MG63 (cell line): ENCODE measurements around the gene YJU2. TPM values are rescaled to one million over a fixed set of nuclear protein-coding genes. Genes with fewer than 3 reads are reported as not detected.

Experiments used
- DNase-seq: peaks from one replicate; pipeline ENCODE4 v3.0.0-alpha.2; 2020
- H3K27me3 ChIP-seq: fragments of 250-450 bp; sonication (Bioruptor Pico); 2 replicates; pipeline ENCODE4 v1.5.1; 2020; ENCODE audit warnings: mild to moderate bottlenecking, moderate library complexity
- H3K36me3 ChIP-seq: fragments of 250-450 bp; sonication (Bioruptor Pico); 2 replicates; pipeline ENCODE4 v1.5.1; 2020; ENCODE audit warnings: mild to moderate bottlenecking, moderate library complexity
- H3K4me3 ChIP-seq: fragments of 250-450 bp; sonication (Bioruptor Pico); 2 replicates; pipeline ENCODE4 v1.5.1; 2020; ENCODE audit warnings: mild to moderate bottlenecking, moderate library complexity
- H3K9me3 ChIP-seq: fragments of 250-450 bp; sonication (Bioruptor Pico); 2 replicates; pipeline ENCODE4 v1.5.1; 2020; ENCODE audit warnings: mild to moderate bottlenecking, moderate library complexity
- total RNA-seq: library from RNA; depleted of rRNA; stranded (reverse); fragments of >200 nt; shearing (Covaris generic); gene quantifications from 2 replicates; pipeline ENCODE4 v1.2.3, GENCODE V29; 2014; ENCODE audit warnings: low replicate concordance; rRNA removed

YJU2 gene
- total RNA-seq = 13.6 and 26.1 TPM in 2 replicates

- H3K27me3 ChIP-seq = no peaks in the 10 kb centered on the region
- H3K4me3 ChIP-seq = peak within 1 kb of the TSS; percentile 89
- H3K9me3 ChIP-seq = peaks cover 2% of the 10 kb centered on the region
- peak; percentile 94 for DNase-seq
- peaks cover 2% of the 10 kb centered on the region; the same call in 1 of the 2 replicates for H3K36me3 ChIP-seq
Observed at GRCh38 chr19:4246767-4247593, at the start of gene YJU2. TSS of gene YJU2 (plus strand) at chr19:4247080. CDS start at chr19:4247147, 67 bp downstream.

GRCh38 chr19:4197228-4197624 lies 49.7 kb upstream of the YJU2 start:
- no peaks in the 10 kb centered on the region for H3K36me3 ChIP-seq
- DNase-seq = no peak
- no peak overlapping the region for H3K4me3 ChIP-seq
- peaks cover 31% of the 10 kb centered on the region for H3K27me3 ChIP-seq
- no peaks in the 10 kb centered on the region for H3K9me3 ChIP-seq

DNA sequence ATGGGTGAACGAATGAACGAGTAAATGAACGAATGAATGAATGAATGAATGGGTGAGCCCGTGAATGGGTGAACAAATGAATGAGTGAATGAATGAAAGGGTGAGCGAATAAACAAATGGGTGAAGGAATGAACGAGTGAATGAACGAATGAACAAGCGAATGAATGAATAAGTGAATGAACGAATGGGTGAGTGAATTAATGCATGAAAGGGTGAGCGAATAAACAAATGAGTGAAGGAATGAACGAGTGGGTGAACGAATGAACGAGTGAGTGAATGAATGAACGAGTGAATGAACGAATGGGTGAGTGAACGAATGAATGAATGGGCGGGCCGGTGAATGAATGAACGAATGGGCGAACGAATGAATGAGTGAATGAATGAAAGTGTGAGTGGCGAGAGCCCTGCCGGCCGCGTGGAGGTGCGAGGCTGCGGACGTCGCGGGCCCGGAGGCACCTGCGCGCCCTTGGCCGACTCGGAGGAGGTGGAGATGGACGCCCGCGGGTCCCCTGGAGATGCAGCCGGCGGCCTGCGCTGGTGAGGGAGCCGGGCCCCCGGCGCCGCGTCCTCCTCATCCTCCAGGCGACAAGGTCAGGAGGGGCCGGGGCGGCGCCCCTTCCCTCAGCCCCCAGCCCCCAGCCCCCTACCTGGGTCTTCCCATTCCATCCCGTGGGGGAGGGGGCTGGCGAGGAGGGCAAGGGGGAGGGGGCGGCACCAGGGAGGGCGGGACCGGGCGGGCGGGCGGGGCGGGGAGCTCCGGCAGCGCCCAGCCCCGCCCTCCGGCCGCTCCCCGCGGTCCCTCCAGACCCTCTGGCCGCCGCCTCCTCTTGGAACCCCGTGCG lies 49.0 kb upstream of the YJU2 start:
- Histone ChIP-seq H3K9me3 (no peaks in the 10 kb centered on the region), H3K27me3 (peaks cover 31% of the 10 kb centered on the region), H3K36me3 (no peaks in the 10 kb centered on the region), H3K4me3 (no peak overlapping the region)
- no peak for DNase-seq

DNA sequence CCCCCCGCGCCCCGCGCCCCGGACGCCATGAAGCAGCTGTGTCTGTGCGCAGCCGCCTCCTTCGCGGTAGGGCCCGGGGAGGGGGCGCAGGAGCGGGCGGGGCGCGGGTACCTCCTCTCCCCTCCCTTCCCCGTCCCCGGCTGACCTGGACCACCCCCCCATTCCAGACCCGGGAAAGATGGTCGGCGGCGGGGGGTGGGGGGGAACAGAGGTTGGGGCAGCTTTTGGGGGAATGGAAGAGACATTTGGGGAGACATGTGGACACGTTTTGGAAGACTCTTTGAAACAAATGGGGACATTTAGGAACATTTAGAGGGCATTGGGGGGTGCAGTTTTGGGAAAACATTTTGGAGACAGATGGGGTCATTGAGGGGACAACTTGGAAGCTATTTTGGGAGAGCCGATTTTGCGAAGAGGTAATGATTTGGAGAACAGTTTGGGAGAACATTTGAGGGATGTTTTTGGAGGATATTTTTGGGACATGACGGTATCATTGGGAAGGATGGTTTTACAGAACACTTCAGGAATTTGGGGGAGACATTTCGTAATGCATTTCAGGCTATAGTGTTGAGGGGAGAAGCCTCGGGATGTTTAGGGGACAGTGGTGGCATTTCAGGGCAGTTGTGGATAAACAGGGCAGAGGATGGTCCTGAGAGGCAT lies 48.3 kb upstream of the YJU2 start:
- DNase-seq = no peak
- no peaks in the 10 kb centered on the region for H3K9me3 ChIP-seq
- H3K27me3 ChIP-seq = peaks cover 31% of the 10 kb centered on the region
- no peaks in the 10 kb centered on the region for H3K36me3 ChIP-seq
- H3K4me3 ChIP-seq = no peak overlapping the region

DNA sequence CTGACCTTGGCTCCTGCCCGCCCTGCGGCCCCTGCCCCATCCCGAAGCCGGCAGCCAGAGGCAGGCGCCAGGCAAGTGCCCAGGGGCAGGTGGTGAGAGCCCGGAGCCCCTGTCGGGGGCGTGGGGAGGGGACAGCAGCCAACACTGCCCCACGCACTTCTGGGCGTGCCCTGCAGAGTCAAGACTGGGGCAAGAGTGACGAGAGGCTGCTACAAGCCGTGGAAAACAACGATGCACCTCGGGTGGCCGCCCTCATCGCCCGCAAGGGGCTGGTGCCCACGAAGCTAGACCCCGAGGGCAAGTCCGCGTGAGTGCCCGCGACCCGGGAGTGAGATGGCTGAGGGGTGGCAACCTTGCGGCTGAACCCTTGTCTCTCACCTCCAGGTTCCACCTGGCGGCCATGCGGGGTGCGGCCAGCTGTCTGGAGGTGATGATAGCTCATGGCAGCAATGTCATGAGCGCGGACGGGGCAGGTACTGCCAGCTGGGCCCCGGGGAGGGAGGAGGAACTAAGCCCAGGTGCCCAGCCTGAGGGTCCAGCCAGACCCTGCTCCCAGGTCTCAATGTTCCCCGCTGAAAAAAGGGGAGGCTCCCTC lies 47.1 kb upstream of the YJU2 start:
- Histone ChIP-seq H3K9me3 (no peaks in the 10 kb centered on the region), H3K27me3 (peaks cover 31% of the 10 kb centered on the region), H3K36me3 (no peaks in the 10 kb centered on the region), H3K4me3 (no peak overlapping the region)
- DNase-seq = no peak

- Histone ChIP-seq H3K9me3 (no peaks in the 10 kb centered on the region), H3K27me3 (peaks cover 24% of the 10 kb centered on the region)
- no peak for DNase-seq
Observed at GRCh38 chr19:4200940-4201542, 45.8 kb upstream of the YJU2 start.

DNA sequence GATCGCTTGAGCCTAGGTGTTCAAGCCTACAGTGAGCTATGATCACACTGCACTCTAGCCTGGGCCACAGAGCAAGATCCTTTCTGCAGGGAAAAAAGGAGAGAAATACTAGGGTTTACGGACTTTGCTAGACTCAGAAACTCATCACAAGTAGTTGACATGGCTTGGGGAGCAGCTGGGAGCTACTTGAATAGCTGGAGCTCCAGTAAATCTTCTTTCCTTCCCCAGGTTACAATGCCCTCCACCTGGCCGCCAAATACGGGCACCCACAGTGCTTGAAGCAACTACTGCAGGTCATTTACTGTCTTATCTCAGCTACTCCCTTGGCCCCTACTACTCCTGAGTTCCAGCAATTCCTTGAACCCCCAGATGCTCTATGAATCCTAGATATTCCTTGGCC lies 45.1 kb upstream of the YJU2 start:
- Histone ChIP-seq H3K4me3 (no peak overlapping the region), H3K36me3 (no peaks in the 10 kb centered on the region), H3K9me3 (no peaks in the 10 kb centered on the region), H3K27me3 (peaks cover 20% of the 10 kb centered on the region)
- DNase-seq = no peak

More at GRCh38 chr19:4200940-4201542, 45.8 kb upstream of the YJU2 start:
- Histone ChIP-seq H3K4me3 (no peak overlapping the region), H3K36me3 (no peaks in the 10 kb centered on the region)

GRCh38 chr19:4206818-4207484 lies 39.9 kb upstream of the YJU2 start:
- H3K9me3 ChIP-seq = no peaks in the 10 kb centered on the region
- no peaks in the 10 kb centered on the region for H3K36me3 ChIP-seq
- DNase-seq = no peak
- H3K4me3 ChIP-seq = no peak overlapping the region
- no peaks in the 10 kb centered on the region; the same call in 1 of the 2 replicates for H3K27me3 ChIP-seq

DNA sequence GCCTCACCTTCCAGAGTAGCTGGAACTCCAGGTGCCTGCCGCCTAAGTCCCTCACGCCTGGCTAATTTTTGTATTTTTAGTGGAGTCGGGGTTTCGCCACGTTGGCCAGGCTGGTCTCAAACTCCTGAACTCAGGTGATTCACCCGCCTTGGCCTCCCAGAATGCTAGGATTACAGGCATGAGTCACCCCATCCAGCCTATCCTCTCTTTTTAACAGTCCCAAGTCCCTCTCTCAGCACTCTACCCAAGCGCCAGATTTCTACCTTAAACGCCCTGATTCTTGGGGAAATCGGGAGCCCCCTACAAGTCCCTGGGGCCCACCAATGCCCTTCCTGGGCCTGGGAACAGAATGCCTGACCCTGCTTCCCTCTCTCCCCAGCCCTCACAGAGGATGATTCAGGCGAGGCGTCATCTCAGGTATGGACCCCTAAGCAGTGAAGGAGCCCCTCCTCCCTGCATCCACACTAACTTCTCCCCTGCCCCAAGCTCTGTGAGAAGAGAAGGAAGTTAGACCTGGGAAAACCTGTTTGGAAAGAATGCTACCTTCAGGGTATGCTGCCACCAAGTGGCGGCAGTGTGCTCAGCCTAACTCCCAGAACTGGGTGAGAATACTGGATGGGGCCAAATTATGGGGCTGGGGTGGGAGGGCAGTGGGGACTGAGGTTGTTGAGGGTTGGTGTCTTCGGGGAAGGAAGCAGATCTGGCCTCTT lies 38.3 kb upstream of the YJU2 start:
- Histone ChIP-seq H3K9me3 (no peaks in the 10 kb centered on the region), H3K36me3 (no peaks in the 10 kb centered on the region), H3K4me3 (no peak overlapping the region), H3K27me3 (no peaks in the 10 kb centered on the region; the same call in 1 of the 2 replicates)
- peak; percentile 33 for DNase-seq

DNA sequence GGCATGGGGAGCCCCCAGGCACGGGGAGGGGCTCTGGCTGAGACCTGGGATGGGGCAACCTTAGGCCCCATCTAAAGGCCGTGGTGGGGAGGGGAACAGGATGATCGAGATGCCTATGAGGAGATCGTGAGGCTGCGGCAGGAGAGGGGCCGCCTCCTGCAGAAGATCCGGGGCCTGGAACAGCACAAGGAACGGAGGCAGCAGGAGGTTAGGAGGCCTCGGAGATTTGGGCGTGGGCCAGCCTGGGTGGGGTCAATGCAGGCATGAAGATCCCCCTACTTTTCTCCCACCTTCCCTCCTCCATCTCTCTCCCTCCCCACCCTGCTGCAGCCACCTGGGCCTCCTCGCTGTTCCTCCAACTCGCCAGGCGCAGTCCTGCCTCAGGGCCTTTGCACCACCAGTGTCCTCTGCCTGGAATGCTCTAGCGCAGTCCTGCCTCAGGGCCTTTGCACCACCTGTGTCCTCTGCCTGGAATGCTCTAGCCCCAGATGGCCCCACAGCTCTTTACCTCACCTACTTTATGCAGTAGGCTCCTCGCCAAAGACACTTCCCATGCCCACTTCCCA lies 36.6 kb upstream of the YJU2 start:
- no peak for DNase-seq
- no peaks in the 10 kb centered on the region for H3K36me3 ChIP-seq
- no peaks in the 10 kb centered on the region; the same call in 1 of the 2 replicates for H3K27me3 ChIP-seq
- no peak overlapping the region for H3K4me3 ChIP-seq
- no peaks in the 10 kb centered on the region for H3K9me3 ChIP-seq

DNA sequence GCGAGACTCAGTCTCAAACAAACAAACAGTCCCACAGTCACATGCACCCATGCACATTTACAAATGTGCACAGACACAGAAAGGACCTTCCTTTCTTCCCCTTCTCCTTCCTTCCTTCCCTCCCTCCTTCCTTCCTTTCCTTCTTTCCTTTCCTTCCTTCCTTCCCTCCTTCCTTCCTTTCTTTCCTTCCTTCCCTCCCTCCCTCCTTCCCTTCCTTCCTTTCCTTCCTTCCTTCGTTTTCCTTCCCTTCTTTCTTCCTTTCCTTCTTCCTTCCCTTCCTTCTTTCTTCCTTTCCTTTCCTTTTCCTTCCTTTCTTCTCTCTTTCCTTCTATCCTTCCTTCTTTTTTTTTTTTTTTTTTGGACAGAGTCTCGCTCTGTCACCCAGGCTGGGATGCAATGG lies 33.8 kb upstream of the YJU2 start:
- no peak for DNase-seq
- Histone ChIP-seq H3K36me3 (no peaks in the 10 kb centered on the region), H3K9me3 (no peaks in the 10 kb centered on the region), H3K27me3 (no peaks in the 10 kb centered on the region; the same call in 1 of the 2 replicates), H3K4me3 (no peak overlapping the region)

- Histone ChIP-seq H3K4me3 (no peak overlapping the region), H3K36me3 (no peaks in the 10 kb centered on the region), H3K9me3 (no peaks in the 10 kb centered on the region), H3K27me3 (no peaks in the 10 kb centered on the region; the same call in 1 of the 2 replicates)
- no peak for DNase-seq
Observed at GRCh38 chr19:4215807-4216206, 31.1 kb upstream of the YJU2 start.

GRCh38 chr19:4216846-4217245 lies 30.0 kb upstream of the YJU2 start:
- H3K4me3 ChIP-seq = no peak overlapping the region
- H3K27me3 ChIP-seq = no peaks in the 10 kb centered on the region; the same call in 1 of the 2 replicates
- no peak for DNase-seq
- no peaks in the 10 kb centered on the region for H3K9me3 ChIP-seq
- H3K36me3 ChIP-seq = no peaks in the 10 kb centered on the region

DNA sequence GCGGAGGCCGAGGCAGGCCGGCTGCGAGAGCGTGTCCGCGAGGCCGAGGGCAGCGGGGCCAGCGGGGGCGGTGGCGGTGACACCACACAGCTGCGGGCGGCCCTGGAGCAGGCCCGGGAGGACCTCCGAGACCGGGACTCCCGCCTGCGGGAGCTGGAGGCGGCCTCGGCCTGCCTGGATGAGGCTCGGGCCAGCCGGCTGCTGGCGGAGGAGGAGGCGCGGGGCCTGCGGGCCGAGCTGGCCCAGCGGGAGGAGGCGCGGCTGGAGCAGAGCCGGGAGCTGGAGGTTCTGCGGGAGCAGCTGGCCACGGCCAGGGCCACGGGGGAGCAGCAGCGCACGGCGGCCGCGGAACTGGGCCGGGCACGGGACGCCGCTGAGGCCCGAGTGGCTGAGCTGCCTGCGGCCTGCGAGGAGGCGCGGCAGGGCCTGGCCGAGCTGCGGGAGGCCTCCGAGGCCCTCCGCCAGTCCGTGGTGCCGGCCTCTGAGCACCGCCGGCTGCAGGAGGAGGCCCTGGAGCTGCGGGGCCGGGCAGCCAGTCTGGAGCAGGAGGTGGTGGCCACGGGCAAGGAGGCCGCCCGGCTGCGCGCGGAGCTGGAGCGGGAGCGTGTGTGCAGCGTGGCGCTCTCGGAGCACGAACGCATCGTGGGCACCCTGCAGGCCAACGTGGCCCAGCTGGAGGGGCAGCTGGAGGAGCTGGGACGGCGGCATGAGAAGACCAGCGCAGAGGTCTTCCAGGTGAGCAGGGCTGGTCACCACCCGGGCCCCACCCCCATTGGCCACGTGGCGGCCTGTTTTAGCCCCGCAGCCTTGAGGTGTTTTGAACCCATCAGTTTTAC lies 29.2 kb upstream of the YJU2 start:
- H3K4me3 ChIP-seq = no peak overlapping the region
- no peak for DNase-seq

More for the DNA sequence above, 29.2 kb upstream of the YJU2 start:
- Histone ChIP-seq H3K27me3 (no peaks in the 10 kb centered on the region; the same call in 1 of the 2 replicates), H3K9me3 (no peaks in the 10 kb centered on the region), H3K36me3 (no peaks in the 10 kb centered on the region)
